ENCODE data around the gene PRF1.

PRF1 gene

DNA sequence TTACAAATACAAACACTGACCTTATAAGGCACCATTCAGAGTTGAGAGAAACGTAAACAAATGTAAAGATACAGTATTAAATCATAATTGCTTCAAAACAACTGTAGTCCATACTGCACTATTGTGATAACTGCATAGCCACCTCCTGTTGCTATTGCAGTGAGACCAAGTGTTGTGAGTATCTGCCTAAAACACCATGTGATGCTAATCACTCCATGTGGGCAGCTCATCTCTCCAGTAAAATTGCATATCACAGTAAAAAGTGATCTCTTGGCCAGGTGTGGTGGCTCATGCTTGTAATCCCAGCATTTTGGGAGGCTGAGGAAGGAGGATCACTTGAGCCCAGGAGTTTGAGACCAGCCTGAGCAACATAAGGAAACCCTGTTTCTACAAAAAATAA is 26.8 kb upstream of the PRF1 start:
- TF ChIP-seq, protein P1, sequence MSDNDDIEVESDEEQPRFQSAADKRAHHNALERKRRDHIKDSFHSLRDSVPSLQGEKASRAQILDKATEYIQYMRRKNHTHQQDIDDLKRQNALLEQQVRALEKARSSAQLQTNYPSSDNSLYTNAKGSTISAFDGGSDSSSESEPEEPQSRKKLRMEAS (IDR thresholded peaks at IDR 0.05) = no peak
- TF ChIP-seq EP300 (IDR thresholded peaks at IDR 0.05; ENCODE audit: borderline replicate concordance) = no peak
- TF ChIP-seq FOXM1 (IDR thresholded peaks at IDR 0.05; ENCODE audit: borderline replicate concordance, low read depth) = no peak
- no peak for TF ChIP-seq RAD21 (IDR thresholded peaks at IDR 0.05; ENCODE audit: low read depth)
- TF ChIP-seq NFIC (IDR thresholded peaks at IDR 0.05) = no peak
- no peak for TF ChIP-seq TAF1 (IDR thresholded peaks at IDR 0.05; ENCODE audit: low read depth)
- TF ChIP-seq, protein P2, sequence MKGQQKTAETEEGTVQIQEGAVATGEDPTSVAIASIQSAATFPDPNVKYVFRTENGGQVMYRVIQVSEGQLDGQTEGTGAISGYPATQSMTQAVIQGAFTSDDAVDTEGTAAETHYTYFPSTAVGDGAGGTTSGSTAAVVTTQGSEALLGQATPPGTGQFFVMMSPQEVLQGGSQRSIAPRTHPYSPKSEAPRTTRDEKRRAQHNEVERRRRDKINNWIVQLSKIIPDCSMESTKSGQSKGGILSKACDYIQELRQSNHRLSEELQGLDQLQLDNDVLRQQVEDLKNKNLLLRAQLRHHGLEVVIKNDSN (IDR thresholded peaks at IDR 0.05) = no peak
- TF ChIP-seq YY1 (IDR thresholded peaks at IDR 0.05; ENCODE audit: low read depth) = no peak
- no peak for TF ChIP-seq CEBPB (IDR thresholded peaks at IDR 0.05)
- TF ChIP-seq ZBTB7A (IDR thresholded peaks at IDR 0.05; ENCODE audit: low read depth) = no peak
- TF ChIP-seq, protein P3, sequence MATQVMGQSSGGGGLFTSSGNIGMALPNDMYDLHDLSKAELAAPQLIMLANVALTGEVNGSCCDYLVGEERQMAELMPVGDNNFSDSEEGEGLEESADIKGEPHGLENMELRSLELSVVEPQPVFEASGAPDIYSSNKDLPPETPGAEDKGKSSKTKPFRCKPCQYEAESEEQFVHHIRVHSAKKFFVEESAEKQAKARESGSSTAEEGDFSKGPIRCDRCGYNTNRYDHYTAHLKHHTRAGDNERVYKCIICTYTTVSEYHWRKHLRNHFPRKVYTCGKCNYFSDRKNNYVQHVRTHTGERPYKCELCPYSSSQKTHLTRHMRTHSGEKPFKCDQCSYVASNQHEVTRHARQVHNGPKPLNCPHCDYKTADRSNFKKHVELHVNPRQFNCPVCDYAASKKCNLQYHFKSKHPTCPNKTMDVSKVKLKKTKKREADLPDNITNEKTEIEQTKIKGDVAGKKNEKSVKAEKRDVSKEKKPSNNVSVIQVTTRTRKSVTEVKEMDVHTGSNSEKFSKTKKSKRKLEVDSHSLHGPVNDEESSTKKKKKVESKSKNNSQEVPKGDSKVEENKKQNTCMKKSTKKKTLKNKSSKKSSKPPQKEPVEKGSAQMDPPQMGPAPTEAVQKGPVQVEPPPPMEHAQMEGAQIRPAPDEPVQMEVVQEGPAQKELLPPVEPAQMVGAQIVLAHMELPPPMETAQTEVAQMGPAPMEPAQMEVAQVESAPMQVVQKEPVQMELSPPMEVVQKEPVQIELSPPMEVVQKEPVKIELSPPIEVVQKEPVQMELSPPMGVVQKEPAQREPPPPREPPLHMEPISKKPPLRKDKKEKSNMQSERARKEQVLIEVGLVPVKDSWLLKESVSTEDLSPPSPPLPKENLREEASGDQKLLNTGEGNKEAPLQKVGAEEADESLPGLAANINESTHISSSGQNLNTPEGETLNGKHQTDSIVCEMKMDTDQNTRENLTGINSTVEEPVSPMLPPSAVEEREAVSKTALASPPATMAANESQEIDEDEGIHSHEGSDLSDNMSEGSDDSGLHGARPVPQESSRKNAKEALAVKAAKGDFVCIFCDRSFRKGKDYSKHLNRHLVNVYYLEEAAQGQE (IDR thresholded peaks at IDR 0.05; ENCODE audit: low read depth) = no peak
- TF ChIP-seq EGR1 (IDR thresholded peaks at IDR 0.05) = no peak

DNA sequence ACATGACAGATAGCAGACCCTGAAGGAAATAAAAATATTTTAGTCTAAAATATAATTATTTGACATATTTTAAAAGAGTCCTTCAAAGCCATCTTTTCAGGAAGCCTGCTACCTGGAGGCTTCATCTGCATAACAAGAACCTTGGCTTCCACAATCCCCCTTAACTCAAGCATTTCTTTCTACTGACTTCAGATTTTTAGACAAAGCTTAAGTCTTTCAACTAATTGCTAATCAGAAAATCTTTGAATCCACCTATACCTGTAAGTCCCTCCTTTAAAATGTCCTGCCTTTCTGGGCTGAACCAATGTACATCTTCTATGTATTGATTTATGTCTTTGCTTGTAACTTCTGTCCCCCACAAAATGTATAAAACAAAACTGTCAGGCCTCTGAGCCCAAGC is 23.5 kb upstream of the PRF1 start:
- no peak for TF ChIP-seq TEAD4 (IDR thresholded peaks at IDR 0.05)
- TF ChIP-seq TCF12 (IDR thresholded peaks at IDR 0.05; ENCODE audit: low read depth) = no peak
- TF ChIP-seq, protein P3 (IDR thresholded peaks at IDR 0.05; ENCODE audit: low read depth) = no peak
- no peak for TF ChIP-seq EGR1 (IDR thresholded peaks at IDR 0.05)
- TF ChIP-seq, protein P2 (IDR thresholded peaks at IDR 0.05) = no peak
- TF ChIP-seq, protein P1 (IDR thresholded peaks at IDR 0.05) = no peak
- no peak for TF ChIP-seq FOXM1 (IDR thresholded peaks at IDR 0.05; ENCODE audit: borderline replicate concordance, low read depth)
- TF ChIP-seq YY1 (IDR thresholded peaks at IDR 0.05; ENCODE audit: low read depth) = no peak
- TF ChIP-seq EP300 (IDR thresholded peaks at IDR 0.05; ENCODE audit: borderline replicate concordance) = no peak
- TF ChIP-seq CREB1 (IDR thresholded peaks at IDR 0.05; ENCODE audit: low read depth) = no peak
- no peak for TF ChIP-seq RAD21 (IDR thresholded peaks at IDR 0.05; ENCODE audit: low read depth)

DNA sequence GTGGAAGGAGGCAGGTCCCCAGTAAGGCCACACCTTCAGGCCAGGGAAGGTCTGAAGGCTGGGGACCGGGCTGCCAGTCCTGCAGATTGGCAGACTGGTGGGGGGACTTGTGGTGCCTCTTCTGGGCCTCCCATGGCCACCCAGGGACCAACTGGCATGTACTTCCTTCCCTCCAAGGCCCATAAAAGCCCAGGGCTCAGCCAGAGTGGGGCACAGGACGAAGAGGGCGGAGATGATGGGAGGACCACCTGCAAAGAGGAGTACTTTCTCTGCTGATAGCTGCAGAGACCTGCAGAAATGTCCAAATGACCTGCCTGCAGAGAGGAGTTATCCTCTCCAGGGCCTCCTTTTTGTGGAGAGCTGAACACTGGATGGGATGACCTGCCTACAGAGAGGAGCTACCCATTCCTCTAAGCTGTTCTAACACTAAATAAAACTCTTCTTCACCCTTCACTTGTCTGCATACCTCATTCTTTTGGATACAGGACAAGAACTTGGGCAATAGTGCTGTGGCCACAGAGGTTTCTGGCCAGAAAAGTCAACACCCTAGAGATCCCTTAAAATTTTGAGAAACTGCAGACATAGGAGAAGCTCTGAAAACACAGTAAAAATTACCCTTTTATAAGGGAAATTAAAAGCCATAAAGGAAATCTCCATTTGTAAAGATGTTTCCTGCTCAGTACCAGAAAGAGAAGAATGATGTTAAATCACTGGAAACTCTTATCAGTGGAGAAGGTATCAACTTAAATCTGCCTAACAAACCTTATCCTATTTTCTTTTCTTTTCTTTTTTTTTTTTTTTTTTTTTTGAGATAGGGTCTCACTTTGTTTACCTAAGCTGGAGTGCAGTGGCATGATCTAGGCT is 20.7 kb upstream of the PRF1 start:
- TF ChIP-seq, protein P2 (IDR thresholded peaks at IDR 0.05) = no peak
- no peak for TF ChIP-seq NFIC (IDR thresholded peaks at IDR 0.05)

DNA sequence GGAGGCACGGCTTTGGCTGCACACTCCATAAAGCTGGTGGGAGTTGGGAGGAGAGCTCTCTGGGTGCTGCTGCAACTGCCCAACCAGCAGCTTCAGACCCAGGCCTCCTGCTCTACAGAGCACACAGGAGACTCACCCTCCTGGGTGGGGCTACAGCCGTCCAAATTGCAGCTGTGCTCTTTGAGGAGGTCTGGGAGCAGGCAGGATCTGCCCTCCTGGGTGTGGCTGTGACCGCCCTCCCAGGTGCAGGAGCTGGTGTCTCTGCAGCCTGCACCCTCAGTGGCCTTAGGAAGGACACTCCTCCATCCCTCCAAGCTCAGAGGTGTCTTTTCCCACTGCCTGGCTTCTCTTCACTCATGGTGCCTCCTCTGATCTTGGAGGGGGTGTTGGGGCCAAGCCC is 20.0 kb upstream of the PRF1 start:
- TF ChIP-seq RAD21 (IDR thresholded peaks at IDR 0.05; ENCODE audit: low read depth) = no peak
- no peak for TF ChIP-seq CREB1 (IDR thresholded peaks at IDR 0.05; ENCODE audit: low read depth)
- no peak for TF ChIP-seq TCF12 (IDR thresholded peaks at IDR 0.05; ENCODE audit: low read depth)
- TF ChIP-seq NFIC (IDR thresholded peaks at IDR 0.05) = no peak
- no peak for TF ChIP-seq FOXM1 (IDR thresholded peaks at IDR 0.05; ENCODE audit: borderline replicate concordance, low read depth)
- TF ChIP-seq, protein P1 (IDR thresholded peaks at IDR 0.05) = no peak
- TF ChIP-seq, protein P2 (IDR thresholded peaks at IDR 0.05) = no peak

DNA sequence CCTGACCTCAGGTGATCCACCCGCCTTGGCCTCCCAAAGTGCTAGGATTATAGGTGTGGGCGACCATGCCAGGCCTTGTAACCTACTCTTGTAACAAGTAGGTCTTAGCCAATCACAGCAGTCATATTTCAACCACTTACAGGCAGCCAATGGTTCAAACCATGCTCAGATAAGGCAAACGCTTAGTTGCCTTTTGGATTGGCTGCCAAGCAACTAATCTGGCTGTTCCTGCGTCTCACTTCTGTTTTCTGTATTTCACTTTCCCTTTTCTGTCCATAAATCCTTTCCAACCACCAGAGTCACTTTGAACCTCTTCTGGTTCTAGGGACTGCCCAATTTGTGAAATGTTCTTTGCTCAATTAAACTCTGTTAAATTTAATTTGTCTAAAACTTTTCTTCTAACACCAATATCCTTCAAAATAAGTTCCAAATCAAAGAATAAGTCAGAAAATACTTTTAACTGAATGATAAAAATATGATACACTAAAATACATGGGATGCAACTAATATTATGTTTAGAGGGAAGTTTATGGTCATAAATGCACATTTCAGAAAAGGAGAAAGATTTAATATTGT is 19.1 kb upstream of the PRF1 start:
- no peak for TF ChIP-seq TCF12 (IDR thresholded peaks at IDR 0.05; ENCODE audit: low read depth)
- no peak for TF ChIP-seq ZBTB7A (IDR thresholded peaks at IDR 0.05; ENCODE audit: low read depth)
- no peak for TF ChIP-seq YY1 (IDR thresholded peaks at IDR 0.05; ENCODE audit: low read depth)
- TF ChIP-seq RAD21 (IDR thresholded peaks at IDR 0.05; ENCODE audit: low read depth) = no peak
- TF ChIP-seq, protein P1 (IDR thresholded peaks at IDR 0.05) = no peak
- no peak for TF ChIP-seq CREB1 (IDR thresholded peaks at IDR 0.05; ENCODE audit: low read depth)
